ENCODE data around the gene PLPPR1.

GRCh38 chr9:101119206-101119819 is 90.8 kb downstream of the PLPPR1 start:
- TF ChIP-seq GATA2 (IDR thresholded peaks at IDR 0.05; ENCODE audit: low read depth, low read length) (no peak), GATA3 (IDR thresholded peaks at IDR 0.05; ENCODE audit: low read depth, low read length) (no peak)
